Adrenal gland (tissue), 5 donors: ENCODE data around the gene RGS12.

ENCODE experiments used
- CTCF ChIP-seq, 6 experiments: fragments of 450-650 bp in 4 of 6; fragments of 200-600 bp in 2 of 6; sonication (generic) in 1 of 6; IDR thresholded peaks; 1 replicate in 5 of 6; 2 replicates in 1 of 6; pipeline versions ENCODE4 v1.5.1 to v1.8.0; 2016 to 2021; ENCODE audit warnings: antibody characterized with exemption in 6 of 6, mild to moderate bottlenecking in 2 of 6, moderate library complexity in 1 of 6
- POLR2A ChIP-seq, 2 donors: fragments of 450-650 bp; IDR thresholded peaks; one replicate each; pipeline ENCODE4 v1.6.1; 2017; ENCODE audit warnings: antibody characterized with exemption in 2 of 2, mild to moderate bottlenecking in 2 of 2, moderate library complexity in 1 of 2
- donor health status: DM: no; HTN: no; CAD: no.

- TF ChIP-seq POLR2A (IDR thresholded peaks at IDR 0.05) (no peak), CTCF (IDR thresholded peaks at IDR 0.05) (no peak)
Observed at GRCh38 chr4:3331511-3332394, 38.9 kb downstream of the RGS12 start.
